Measurements from ENCODE around the gene LRRC47.
A peak's percentile ranks its signal among the peaks of the same experiment; 100 is the strongest.

The LRRC47 gene

GRCh38 chr1:3777647-3778589, 18.4 kb downstream of the LRRC47 start:
- in situ Hi-C loops (cut with HindIII; ENCODE audit: low pct_unique_long_range_greater_than_20kb, low sequenced_read_pairs): no loop called here
- no peak for TF ChIP-seq JUND (IDR thresholded peaks at IDR 0.05; ENCODE audit: low read depth)
- no peak for DNase-seq (ENCODE audit: low read depth in 1 of 2, low spot score in 1 of 2)

- no peak for DNase-seq (ENCODE audit: low read depth in 1 of 2, low spot score in 1 of 2)
- TF ChIP-seq JUND (IDR thresholded peaks at IDR 0.05; ENCODE audit: low read depth): no peak
- in situ Hi-C loops (cut with HindIII; ENCODE audit: low pct_unique_long_range_greater_than_20kb, low sequenced_read_pairs): no loop called here
Measured at GRCh38 chr1:3777078-3777547, 19.2 kb downstream of the LRRC47 start.

- peak in 1 of 2 experiments; percentile 66 for DNase-seq (ENCODE audit: low read depth in 1 of 2, low spot score in 1 of 2)
- TF ChIP-seq JUND (IDR thresholded peaks at IDR 0.05; ENCODE audit: low read depth): no peak
- in situ Hi-C loops (cut with HindIII; ENCODE audit: low pct_unique_long_range_greater_than_20kb, low sequenced_read_pairs): no loop called here
Measured at GRCh38 chr1:3776231-3776961, 19.9 kb downstream of the LRRC47 start.

GRCh38 chr1:3775490-3776230, 20.6 kb downstream of the LRRC47 start:
- peak; percentile 58 to 78 for DNase-seq (ENCODE audit: low read depth in 1 of 2, low spot score in 1 of 2)
- in situ Hi-C loops (cut with HindIII; ENCODE audit: low pct_unique_long_range_greater_than_20kb, low sequenced_read_pairs): no loop called here
- TF ChIP-seq JUND (IDR thresholded peaks at IDR 0.05; ENCODE audit: low read depth): no peak

- TF ChIP-seq JUND (IDR thresholded peaks at IDR 0.05; ENCODE audit: low read depth): no peak
- no peak for DNase-seq (ENCODE audit: low read depth in 1 of 2, low spot score in 1 of 2)
- in situ Hi-C loops (cut with HindIII; ENCODE audit: low pct_unique_long_range_greater_than_20kb, low sequenced_read_pairs): no loop called here
Measured at GRCh38 chr1:3774946-3775489, 21.3 kb downstream of the LRRC47 start.

GRCh38 chr1:3774276-3774945, 21.9 kb downstream of the LRRC47 start:
- no peak for TF ChIP-seq JUND (IDR thresholded peaks at IDR 0.05; ENCODE audit: low read depth)
- DNase-seq (ENCODE audit: low read depth in 1 of 2, low spot score in 1 of 2): no peak
- in situ Hi-C loops (cut with HindIII; ENCODE audit: low pct_unique_long_range_greater_than_20kb, low sequenced_read_pairs): no loop called here

- in situ Hi-C loops (cut with HindIII; ENCODE audit: low pct_unique_long_range_greater_than_20kb, low sequenced_read_pairs): no loop called here
- TF ChIP-seq JUND (IDR thresholded peaks at IDR 0.05; ENCODE audit: low read depth): no peak
- peak in 1 of 2 experiments; percentile 38 for DNase-seq (ENCODE audit: low read depth in 1 of 2, low spot score in 1 of 2)
Measured at GRCh38 chr1:3773572-3774275, 22.6 kb downstream of the LRRC47 start.

GRCh38 chr1:3772715-3773571, 23.4 kb downstream of the LRRC47 start, which contains the start of gene SMIM1:
TSS of gene SMIM1 (plus strand) at chr1:3772749. CDS start at chr1:3775374, 2,625 bp downstream.
- in situ Hi-C loops (cut with HindIII; ENCODE audit: low pct_unique_long_range_greater_than_20kb, low sequenced_read_pairs): no loop called here
- DNase-seq (ENCODE audit: low read depth in 1 of 2, low spot score in 1 of 2): peak in 1 of 2 experiments; percentile 41
- no peak for TF ChIP-seq JUND (IDR thresholded peaks at IDR 0.05; ENCODE audit: low read depth)

- no peak for TF ChIP-seq JUND (IDR thresholded peaks at IDR 0.05; ENCODE audit: low read depth)
- DNase-seq (ENCODE audit: low read depth in 1 of 2, low spot score in 1 of 2): peak; percentile 86 to 97
- in situ Hi-C loops (cut with HindIII; ENCODE audit: low pct_unique_long_range_greater_than_20kb, low sequenced_read_pairs): no loop called here
Measured at GRCh38 chr1:3772027-3772714, 24.1 kb downstream of the LRRC47 start.
